Fibroblast of the aortic adventitia (primary cell): ENCODE data around the gene RNF213. TPM values are rescaled to one million over a fixed set of nuclear protein-coding genes. Genes with fewer than 3 reads are reported as not detected.

Source experiments
- DNase-seq: peaks from one replicate; pipeline ENCODE4 v3.0.0-alpha.2; 2010; ENCODE audit warnings: low read depth
- H3K4me3 ChIP-seq: 2 replicates; pipeline ENCODE4 v1.5.1; 2011; ENCODE audit warnings: low read depth, mild to moderate bottlenecking, control low read depth, low read length, moderate library complexity
- CTCF ChIP-seq: IDR thresholded peaks from 2 replicates; pipeline ENCODE4 v1.5.1; 2011; ENCODE audit warnings: mild to moderate bottlenecking, low read length, control low read depth, inconsistent platforms; ENCODE audit not compliant: insufficient read depth
- total RNA-seq: library from RNA; depleted of rRNA; stranded (reverse); fragments of >200 nt; gene quantifications from 2 replicates; pipeline ENCODE4 v1.2.3, GENCODE V29; 2012; ENCODE audit warnings: low replicate concordance

The RNF213 gene
- total RNA-seq, 1 donor: 143 TPM

DNA sequence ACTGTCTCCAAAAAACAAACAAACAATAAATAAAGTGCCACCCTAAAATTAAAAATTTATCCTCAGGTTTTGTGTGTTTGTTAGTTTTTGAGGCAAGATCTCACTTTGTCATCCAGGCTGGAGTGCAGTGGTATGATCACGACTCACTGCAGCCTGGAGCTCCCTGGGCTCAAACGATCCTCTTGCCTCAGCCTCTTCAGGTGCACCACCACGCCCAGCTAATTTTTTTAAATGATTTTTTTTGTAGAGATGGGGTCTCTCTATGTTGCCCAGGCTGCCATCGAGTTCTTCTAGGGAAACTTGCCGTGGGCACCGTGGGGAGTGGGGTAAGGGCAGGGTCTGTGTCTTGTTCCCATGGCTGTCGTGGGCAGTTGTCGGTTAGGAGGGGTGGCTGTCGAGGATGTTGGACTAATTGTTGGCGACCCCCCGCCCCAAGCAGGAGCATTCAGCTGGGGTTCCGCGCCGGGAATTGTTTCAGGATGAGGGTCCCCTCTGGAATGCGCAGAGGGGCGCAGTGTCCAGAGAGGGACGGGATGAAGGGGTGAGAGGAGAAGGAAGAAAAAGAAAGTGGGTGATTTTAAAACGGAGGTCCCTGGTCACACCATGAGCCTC, 1.1 kb upstream of the RNF213 start:
- no peak for DNase-seq
- no peak for TF ChIP-seq CTCF
- H3K4me3 ChIP-seq: peak overlapping the region; percentile 66

DNA sequence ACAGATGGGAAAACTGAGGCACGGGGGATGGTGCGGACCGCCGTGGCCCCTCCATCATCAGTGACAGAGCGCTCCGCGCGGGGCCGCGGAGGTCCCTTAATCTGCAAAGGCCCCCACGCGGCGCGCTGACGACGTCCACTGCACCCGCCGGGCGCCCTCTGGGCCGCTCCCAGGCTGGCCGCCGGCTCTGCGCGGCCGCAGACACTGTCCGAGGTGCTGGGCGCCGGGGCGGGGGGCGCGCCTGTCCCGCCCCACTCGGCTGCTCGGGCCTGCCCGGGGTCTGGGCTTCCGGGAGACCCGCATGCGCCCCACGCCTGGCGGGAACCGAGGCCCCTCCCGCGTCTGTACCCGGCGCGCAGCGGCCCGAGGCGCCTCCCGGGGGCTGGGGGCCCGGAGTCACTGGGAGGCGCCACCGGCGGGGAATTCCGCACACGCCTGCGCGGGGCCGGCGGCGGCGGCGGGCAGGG, 550 bp upstream of the RNF213 start:
- DNase-seq: peak; percentile 65
- TF ChIP-seq CTCF: no peak
- peak overlapping the region; percentile 66 for H3K4me3 ChIP-seq

DNA sequence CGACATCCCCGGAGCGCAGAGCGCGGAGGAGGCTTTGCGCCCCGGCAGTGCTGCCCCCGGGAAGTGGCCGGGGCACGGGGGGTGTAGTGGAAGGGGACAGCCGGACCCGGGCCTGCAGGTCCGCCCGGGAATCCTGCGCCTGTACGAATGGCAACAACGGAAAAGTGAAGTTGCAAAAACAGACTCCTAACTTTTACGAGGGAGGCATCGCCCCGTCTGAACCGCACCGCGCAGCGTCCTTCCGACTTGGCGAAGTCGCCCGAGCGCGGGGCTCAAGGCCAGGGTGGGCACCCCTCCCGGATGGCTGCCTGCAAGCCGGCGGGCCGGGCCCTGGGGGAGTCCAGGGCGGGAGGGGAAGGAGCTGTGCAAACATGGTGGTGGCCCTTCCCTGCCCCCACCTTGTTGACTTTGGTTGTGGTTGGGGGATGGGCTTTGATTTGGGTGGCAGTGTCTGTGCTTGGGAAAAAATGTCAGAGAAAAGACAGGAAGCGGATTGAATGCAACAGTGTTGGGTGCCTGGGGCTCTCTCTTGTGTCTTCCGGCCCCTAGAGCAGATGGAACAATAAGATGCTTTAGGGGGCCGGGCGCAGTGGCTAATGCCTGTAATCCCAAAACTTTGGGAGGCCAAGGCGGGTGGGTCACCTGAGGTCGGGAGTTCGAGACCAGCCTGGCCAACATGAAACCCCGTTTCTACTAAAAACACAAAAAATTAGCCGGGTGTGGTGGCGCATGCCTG, 675 bp downstream of the RNF213 start:
- peak overlapping the region; percentile 81 for H3K4me3 ChIP-seq
- no peak for TF ChIP-seq CTCF
- DNase-seq: peak; percentile 50

GRCh38 chr17:80261895-80262279, 1.2 kb downstream of the RNF213 start:
- no peak for DNase-seq
- H3K4me3 ChIP-seq: peak overlapping the region; percentile 81
- TF ChIP-seq CTCF: no peak

- TF ChIP-seq CTCF: no peak
- DNase-seq: no peak
- H3K4me3 ChIP-seq: peak overlapping the region; percentile 81
Measured at GRCh38 chr17:80262291-80262690, 1.6 kb downstream of the RNF213 start.

DNA sequence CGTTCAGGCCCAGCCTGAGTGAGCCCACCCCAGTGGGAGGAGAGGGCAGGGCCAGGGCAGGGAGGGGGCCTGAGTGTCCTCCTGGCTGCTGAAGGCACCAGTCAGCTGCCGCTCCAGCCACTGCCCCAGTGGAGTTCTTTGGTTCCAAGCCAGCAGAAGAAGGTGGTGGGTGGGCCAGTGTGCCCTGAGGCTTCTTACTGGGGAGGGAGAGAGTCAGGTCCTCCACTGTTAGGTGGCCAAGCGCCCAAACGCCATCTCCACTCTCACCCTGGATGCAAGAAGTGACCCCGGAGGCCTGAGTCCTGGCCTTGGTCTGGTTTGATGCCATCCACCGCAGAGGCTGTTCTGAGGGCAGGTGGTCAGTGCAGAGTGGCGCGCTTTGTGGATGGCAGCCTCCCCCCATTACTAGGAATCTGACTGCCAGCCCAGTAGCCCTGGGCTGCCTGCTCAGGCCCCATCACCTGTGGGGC, 2.2 kb downstream of the RNF213 start:
- no peak for DNase-seq
- H3K4me3 ChIP-seq: peak overlapping the region; percentile 81
- TF ChIP-seq CTCF: no peak
